Stimulated activated CD4-positive, alpha-beta T cell treated with anti-CD3 and anti-CD28 coated beads, Interleukin-12 subunit alpha, Interleukin-12 subunit beta, amount 100 ng/mL, for 4 hours (primary cell): ENCODE results near the gene CCM2.
"Not testable (repeated sequence)": the region's sequence is repeated elsewhere in the genome, so short reads cannot be mapped to it uniquely, and the experiment has no call there.

Experiments
- DNase-seq: peaks from one replicate; pipeline ENCODE4 v3.0.0-alpha.2; 2020

The CCM2 gene

DNA sequence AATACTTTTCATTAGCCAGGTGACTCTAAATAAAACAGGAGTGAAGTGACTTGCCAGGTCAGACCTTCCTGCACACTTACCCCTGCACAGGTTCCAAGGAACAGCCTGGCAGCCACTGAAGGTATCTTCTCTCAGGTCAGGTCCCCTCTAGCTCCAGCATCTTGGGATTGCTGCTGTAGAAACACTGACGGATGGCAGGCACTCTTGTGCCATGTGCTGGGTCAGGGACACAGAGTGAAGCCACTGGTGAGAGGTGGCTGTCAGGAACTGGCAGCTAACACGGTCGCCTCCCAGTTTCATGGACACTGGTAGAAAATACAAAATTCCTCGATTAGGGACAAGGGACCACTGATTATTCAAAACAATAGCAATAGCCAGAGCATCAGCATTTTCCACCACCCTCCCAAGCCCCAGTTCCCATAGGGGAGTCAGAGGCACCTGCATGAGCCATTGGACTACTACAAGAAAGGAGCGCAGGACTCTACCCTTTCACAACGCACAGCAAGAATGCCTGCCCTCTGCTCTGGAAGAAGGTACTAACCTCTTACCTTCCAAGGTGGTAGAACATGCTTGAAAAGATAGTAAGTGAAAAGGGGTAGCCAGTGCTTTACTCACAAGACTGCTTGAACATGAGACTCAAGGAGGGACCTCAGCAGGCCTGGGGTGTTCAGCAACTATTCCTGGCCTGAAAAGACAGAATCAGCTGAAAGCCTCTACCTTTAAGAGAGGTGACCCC, 16.1 kb upstream of the CCM2 start:
- no peak for DNase-seq

DNA sequence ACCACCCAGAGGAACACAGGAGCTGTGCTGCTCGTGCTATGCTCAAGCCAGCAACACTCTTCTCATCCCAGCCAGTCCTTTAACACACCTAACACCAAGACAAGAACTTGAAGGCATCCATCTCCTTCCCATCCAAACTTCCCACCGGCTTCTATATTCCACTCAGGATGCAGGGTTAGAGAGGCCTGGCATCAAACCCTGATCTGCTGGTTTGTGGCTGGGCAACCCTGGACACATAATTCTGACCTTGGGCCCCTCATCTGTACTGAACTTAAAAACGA, 15.6 kb upstream of the CCM2 start:
- no peak for DNase-seq

DNA sequence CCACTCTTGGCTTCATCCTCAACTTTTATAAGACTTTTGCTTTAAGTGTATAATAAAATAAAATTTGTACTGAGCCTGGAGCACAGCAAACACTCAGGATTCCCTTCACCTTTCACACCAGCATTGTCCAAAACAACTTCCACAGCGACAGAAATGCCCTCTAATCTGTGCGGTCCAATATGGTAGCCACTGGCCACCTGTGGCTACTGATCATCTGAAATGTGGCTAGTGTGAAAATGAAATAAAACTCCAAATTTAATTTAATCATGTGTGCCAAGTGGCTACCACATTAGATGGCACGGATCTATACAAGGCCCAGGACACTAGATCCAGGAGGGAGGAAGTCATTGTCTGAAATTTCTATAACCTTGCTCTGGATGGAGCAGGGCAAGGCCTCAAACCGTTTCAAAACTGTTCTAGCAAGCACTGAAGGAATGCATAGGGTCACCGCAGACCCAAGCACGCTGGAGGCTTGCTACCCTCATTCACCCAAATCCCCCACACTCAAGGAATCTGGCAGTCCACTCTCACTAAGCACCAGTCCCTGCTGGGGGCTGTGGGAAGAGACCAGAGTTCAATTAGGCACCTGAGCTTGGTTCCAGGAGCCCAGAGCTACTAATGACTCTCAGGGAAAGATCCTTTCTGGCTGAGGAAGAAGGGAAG, 14.8 kb upstream of the CCM2 start:
- no peak for DNase-seq

DNA sequence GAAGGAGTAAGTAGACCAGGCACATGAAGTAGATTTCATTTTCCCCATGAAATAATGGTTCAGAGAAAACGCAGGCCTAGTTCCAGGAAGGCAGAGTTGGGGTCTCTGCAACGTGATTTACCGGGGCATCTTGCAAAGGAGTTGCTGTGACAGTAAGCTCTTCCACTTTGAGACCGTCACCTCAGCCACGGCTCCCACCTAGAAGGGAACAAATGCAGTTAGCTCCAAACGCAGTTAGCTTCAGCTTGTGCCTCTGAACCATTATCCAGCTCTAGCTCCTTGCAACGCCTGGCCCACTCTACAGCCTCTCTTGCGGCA, 14.1 kb upstream of the CCM2 start:
- DNase-seq: no peak

DNA sequence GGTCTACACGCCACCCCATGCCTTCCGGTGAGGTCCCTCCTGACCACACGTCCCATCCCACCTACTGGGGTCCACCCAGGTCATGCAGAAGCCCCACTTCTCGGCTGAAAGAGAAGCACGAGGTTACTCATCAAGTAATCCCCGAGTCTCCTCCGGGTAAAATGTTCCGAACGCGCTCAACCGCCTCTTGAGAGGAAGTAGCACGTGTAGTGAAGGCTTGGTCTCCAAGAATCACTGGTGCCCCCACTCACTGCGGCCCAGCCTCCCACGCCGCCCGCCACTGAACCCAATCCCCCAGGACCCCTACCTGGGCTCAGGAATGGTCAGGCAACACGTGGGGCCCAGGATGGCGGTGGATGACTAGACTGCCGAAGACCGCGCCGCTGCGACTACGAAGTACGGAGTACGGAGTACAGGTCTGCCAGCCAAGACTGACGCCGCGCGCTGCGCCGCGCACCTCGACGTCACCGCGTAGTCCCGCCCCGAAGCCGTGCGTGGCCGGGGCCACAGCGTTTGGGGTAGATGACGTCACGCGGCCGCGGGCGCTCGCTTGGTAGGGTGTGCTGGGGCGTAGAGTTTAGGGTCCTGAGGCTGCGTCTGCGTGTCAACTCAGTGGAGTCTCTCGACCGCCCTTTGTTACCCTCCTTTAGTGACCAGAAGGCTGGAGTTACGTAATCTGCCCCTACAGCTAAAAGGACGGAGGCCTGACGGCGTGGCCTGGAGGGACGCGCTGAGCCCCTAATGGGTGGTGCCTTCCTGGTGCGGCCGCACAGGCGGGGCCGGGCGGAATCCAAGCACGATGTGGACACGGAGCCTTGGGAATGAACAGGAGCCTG, 13.6 kb upstream of the CCM2 start:
- peak; percentile 97 for DNase-seq

DNA sequence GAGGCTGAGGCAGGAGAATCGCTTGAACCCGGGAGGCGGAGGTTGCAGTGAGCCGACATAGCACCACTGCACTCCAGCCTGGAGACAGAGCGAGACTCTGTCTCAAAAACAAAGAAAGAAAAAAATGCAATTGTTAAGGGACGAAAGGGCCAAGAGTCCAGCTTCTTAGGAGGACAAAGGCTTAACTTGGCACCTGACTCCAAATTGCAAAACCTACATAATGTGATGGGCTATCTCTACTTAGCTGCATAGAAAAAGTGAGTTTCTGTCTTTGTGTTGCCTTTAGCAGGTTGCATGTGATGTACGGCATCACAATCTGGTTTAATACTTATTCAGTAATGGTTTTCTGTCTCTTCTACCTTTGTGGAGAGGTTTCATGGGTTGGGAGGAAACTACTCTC, 12.5 kb upstream of the CCM2 start:
- no peak for DNase-seq

DNA sequence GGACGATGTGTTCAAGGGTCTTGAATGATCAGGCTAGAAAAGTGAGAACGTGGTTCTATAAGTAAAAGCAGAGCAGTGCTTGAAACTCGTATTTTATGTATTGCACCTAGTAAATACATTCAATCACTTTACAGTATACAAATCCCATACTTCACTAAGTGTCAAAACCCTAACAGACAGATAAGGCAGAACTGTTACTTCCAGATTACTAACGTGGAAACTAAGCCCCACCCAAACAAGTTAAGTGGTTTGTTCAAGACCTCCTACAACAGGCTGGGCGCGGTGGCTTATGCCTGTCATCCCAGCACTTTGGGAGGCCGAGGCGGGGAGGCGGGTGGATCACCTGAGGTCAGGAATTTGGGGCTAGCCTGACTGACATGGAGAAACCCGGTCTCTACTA, 12.0 kb upstream of the CCM2 start:
- DNase-seq: no peak

DNA sequence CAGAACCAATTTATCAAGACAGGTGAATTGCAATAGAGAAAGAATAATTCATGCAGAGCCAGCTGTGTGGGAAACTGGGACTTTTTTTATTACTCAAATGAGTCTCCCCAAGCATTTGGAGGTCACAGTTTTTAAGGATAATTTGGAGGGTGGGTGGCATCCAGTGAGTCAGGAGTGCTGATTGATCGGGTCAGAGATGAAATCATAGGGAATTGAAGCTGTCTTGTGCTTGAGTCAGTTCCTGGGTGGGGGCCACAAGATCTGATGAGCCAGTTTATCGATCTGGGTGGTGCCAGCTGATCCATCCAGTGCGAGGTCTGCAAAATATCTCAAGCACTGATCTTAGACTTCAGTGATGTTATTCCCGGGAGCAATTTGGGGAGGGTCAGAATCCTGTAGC, 11.3 kb upstream of the CCM2 start:
- DNase-seq: no peak

DNA sequence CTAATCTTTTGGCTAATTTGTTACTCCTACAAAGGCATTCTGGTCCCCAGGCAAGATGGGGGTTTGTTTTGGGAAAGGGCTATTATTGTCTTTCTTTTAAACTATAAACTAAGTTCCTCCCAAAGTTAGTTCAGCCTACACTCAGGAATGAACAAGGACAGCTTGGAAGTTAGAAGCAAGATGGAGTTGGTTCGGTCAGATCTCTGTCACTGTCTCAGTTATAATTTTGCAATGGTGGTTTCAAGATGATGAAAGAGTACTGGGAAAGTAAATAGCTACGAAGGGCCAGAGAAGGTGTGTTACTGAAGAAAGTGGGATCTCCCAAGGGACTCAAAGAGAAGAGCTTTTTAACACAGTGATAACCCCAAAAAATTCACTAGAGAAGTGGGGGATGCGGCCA, 10.9 kb upstream of the CCM2 start:
- DNase-seq: no peak

DNA sequence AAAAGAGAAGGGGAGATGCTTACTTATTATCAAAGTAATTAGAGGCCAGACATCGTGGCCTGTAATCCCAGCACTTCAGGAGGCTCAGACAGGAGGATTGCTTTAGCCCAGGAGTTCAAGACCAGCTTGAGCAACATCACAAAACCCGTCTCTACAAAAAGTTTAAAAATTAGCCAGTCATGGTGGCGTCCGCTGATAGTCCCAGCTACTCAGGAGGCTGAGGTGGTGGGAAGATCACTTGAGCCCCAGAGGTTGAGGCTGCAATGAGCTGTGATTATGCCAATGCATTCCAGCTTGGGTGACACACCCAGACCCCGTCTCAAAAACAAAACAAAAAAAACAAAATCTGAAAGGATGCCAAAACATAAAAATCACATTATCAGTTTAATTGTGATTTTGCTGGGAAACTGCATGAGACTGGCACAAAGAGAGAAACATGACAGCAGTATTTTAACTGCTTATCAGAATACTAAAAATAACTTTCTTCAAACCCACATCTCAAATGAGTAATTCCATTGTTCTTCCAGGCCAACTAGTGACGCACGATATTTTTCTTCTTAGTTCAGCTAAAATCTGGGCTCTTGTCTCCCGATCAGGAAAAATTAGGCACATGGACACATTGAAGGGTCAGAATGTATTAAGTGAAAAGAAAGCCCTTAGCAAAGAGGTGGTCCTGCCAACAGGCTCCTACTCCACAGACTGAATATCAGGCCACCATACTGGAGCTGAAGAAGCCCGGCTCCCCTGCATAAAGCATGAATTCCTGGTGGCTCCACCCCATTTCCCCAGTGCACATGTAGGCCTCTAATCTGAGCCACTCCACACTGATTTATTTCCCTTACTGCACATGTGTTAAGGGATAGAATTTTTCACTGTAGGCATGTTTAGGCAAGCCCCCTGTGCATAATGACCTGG, 9.6 kb upstream of the CCM2 start:
- no peak for DNase-seq

DNA sequence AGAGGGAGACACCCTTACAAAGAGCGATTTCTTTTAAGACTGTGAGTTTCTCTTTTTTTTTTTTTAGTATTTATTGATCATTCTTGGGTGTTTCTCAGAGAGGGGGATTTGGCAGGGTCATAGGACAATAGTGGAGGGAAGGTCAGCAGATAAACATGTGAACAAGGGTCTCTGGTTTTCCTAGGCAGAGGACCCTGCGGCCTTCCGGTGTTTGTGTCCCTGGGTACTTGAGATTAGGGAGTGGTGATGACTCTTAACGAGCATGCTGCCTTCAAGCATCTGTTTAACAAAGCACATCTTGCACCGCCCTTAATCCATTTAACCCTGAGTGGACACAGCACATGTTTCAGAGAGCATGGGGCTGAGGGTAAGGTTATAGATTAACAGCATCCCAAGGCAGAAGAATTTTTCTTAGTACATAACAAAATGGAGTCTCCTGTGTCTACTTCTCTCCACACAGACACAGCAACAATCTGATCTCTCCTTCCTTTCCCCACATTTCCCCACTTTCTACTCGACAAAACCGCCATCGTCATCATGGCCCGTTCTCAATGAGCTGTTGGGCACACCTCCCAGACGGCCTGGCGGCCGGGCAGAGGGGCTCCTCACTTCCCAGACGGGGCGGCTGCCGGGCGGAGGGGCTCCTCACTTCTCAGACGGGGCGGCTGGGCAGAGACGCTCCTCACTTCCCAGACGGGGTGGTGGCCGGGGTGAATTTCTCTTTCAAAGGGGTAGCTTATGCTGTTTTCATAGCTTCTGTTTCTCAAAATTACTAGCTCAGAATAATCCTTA, 7.8 kb upstream of the CCM2 start:
- not testable (repeated sequence) for DNase-seq

DNA sequence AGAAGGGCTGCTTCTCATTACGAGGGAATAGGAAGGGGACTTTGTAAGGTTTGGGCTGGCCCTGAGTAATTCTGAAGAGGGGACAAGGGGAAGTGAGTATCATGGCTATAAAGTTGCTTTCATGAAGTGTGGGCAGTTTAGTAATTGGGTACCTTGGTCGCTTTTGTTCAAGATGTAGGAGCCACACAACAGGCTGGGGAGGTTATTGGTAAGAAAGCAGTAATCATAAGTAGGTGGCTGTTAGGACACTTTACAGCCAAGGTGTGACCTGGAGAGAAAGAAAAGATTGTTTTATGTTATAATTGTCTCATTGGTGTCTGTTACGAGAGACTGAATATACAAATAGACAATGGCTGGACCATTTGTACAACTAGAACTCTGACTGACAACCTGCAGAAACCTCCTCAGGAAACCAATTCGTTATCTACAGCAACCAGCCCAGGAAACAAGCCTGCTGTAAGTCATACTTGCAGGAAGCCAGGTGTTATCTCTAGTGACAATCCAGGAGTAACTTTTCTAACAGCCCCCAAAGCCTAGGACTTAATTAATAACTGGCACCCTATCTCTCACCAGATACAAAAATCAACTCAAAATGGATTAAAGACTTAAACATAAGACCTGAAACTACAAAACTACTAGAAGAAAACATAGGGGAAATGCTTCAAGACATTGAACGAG, 5.0 kb upstream of the CCM2 start:
- DNase-seq: no peak

DNA sequence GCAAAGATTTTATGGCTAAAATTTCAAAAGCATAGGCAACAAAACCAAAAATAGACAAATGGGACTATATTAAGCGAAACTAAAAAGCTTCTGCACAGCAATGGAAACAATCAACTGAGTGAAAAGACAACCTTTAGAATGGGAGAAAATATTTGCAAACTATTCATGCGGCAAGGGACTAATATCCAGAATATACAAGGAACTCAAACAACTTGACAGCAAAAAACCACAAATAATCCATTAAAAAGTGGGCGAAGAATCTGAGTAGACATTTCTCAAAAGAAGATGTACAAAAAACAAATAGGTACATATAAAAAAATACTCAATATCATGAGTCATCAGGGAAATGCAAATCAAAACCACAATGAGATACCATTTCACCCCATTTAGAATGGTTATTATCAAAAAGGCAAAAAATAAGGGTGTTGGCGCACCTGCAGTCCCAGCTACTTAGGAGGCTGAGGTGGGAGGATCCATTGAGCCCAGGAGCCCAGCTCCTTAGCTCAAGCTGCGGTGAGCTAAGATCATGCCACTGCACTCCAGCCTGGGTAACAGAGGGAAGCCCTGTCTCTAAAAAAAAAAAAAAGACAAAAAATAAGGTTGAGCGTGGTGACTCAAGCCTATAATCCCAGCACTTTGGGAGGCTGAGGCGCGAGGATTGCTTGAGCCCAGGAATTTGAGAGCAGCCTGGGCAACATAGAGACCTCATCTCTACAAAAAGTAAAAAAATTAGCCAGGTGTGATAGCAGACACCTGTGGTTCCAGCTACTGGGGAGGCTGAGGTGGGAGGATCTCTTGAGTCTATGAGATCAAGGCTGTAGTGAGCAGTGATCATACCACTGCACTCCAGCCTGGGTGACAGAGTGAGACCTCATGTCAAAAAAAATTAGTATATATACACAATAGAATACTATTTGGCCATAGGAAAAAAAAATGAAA, 4.2 kb upstream of the CCM2 start:
- no peak for DNase-seq

DNA sequence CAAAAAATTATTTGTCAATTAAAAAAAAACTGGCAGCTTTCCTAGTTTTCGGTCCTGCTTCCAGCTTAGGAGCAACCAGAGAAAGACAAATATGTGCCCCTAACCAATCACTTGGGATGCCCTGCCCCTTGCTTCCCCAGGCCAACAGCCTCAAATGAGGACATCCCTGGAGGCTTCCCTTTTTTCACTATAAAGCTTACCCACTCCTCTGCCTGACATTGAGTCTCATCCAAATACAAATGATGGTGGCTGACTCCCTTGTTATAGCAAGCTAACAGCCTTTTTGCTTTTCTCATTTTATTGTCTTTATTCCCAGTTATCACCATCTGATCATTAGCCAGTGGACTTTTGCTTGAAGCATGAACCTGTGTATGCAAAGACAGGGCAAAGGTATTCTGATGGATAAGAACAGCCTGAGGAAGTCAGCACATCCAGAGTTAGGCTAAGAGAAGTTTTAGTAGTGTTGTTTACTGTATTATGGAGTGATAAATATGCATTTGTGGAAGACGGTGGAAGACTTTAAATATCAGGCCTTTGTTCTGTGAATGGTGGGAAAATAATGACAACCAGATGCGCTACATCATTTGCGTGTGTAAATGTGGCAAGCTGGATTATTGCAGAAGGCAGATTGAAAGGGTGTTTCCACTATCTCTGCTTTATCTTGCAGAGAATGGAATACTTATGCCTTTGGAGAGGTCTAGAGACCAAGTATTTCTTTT, 1.7 kb upstream of the CCM2 start:
- DNase-seq: no peak

DNA sequence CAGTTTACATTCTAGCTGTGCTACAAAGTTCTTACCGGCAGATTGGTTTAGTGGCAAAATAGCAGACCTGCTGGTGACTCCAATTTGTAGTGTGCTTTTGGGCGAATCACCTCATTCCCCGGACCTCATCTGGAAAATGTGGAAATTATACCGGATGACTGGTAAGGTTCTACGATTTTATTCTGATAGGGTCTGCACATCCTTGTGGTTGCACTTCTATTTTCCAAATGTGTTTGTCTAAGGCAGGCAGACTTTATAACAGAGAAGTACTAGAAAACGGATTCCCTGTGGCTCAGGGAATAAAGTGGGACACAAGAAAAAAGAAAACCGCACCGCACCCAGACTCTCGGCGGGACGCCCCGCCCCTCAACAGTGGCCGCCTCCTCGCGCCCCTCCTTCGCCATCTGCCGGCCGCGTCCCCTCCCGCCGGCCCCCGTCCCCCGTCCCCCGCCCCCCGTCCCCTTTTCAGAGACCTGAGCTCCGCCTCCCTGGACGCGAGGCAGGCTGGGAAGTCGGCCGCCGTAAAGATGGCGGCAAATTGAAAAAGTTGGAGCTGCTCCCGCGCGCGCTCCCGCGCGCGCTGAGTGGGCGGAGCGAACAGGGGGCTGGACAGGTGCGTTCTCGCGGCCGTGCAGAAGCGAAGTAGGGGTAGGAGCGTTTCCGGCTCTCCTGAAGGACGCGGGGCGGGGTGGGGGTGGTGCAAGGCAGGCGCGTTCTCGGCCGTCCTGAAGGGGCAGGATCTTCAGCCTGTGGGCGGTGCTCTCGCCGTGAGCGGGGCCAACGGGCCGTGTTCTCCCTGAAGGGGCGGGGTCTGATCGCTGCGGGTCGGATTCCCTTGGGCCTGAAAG, 532 bp upstream of the CCM2 start:
- peak; percentile 98 for DNase-seq

DNA sequence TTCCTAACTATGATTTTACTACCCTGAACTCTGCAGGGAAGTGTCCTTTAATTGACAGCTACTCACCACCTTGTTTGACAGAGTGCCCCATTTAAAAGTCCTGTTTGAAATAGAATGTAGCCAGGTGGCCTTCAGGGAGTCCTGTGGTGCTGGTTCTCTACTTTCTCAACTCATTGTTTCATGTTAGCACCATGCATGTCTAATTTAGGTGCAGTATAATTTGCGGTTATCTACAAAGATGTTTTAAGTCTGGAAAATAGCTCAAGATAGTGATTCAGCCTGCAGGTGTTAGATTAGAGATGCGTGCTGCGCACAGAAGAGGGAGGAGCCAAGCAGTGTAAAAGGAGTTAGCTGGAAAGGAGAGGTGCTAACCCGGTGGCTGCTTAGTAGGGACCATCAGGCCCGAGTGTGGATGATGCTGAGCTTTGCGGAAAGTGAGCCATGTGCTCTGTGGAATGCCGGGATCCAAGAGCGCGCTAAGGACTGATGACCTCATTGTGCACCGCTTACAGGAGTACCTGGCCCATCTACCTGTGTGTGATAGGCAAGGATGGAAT, 1.2 kb downstream of the CCM2 start:
- peak; percentile 56 for DNase-seq

DNA sequence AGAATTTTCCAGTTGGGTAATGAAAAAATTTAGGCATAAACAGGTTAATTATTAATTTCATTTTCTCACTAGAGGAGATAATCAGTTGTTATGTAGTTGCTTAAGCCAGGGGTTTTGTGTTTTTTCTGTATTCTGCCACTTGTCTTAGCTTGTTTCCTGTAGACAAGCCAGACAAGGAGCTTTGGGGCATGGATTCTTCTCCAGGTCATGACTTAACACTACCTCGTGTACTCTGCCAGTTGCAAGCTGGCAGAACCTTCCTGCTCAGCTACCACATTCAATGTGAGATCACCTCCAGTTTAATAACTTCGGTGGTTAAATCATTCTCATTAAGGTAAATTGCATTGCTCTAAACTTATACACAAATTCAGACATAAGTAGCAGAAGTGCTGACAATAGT, 1.8 kb downstream of the CCM2 start:
- no peak for DNase-seq

DNA sequence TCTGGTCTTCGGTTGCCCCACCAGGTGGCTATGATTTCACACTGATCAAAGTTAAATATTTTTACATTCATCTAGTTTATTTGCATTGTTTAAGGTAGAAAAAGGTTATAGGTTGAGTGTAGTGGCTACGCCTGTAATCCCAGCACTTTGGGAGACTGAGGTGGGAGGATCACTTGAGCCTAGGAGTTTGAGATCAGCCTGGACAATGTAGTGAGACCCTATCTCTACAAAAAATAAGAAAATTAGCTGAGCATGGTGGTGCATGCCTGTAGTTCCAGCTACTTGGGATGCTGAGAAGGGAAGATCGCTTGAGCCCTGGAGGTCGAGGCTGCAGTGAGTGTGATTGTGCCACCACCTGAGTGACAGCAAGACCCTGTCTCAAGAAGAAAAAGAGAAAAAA, 3.8 kb downstream of the CCM2 start:
- DNase-seq: no peak

DNA sequence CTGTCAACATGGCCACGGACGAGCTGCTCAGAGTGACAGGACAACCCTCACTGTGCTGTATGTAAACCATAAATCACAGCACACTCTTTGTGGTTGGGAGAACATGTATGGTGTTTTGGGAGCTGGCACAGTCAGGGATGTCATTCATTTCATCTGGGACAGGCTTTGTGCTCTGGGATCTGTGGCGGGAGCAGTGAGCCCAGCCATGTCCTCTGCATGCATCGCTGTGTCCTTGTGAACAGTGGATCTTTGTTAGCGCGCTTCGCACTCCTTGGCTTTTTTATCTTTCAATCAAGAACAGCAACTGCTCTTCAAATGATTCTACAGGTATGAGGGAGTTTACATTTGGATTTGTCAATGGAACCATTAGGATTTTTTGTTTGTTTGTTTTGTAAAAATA, 7.1 kb downstream of the CCM2 start:
- no peak for DNase-seq
